IPS-18a (cell line): ENCODE data around the gene SUPT5H.

Experiments
- H3K27ac ChIP-seq: one replicate; pipeline ENCODE4 v1.5.1; 2013; ENCODE audit warnings: low read length
- H3K27me3 ChIP-seq: one replicate; pipeline ENCODE4 v1.6.1; 2013; ENCODE audit warnings: mild to moderate bottlenecking, low read length; ENCODE audit not compliant: control insufficient read depth, insufficient read depth
- H3K36me3 ChIP-seq: one replicate; pipeline ENCODE4 v1.6.1; 2013; ENCODE audit warnings: low read depth, low read length; ENCODE audit not compliant: control insufficient read depth
- H3K4me1 ChIP-seq: one replicate; pipeline ENCODE4 v1.6.1; 2013; ENCODE audit warnings: low read depth, low read length; ENCODE audit not compliant: control insufficient read depth
- H3K4me3 ChIP-seq: one replicate; pipeline ENCODE4 v1.5.1; 2013; ENCODE audit warnings: low read length
- H3K9ac ChIP-seq: one replicate; pipeline ENCODE4 v1.6.1; 2013; ENCODE audit warnings: mild to moderate bottlenecking, low read length, moderate library complexity
- H3K9me3 ChIP-seq: one replicate; pipeline ENCODE4 v1.6.1; 2013; ENCODE audit warnings: low read depth, low read length; ENCODE audit not compliant: control insufficient read depth

Gene SUPT5H

GRCh38 chr19:39405261-39405957 is 40.0 kb upstream of the SUPT5H start:
- no peak overlapping the region for H3K27ac ChIP-seq

GRCh38 chr19:39405958-39406655 is 39.3 kb upstream of the SUPT5H start:
- no peaks in the 10 kb centered on the region for H3K9me3 ChIP-seq
- peaks cover 5% of the 10 kb centered on the region for H3K27me3 ChIP-seq
- H3K27ac ChIP-seq: no peak overlapping the region
- H3K9ac ChIP-seq: peak overlapping the region; percentile 50
- no peaks in the 10 kb centered on the region for H3K36me3 ChIP-seq
- peak overlapping the region; percentile 87 for H3K4me3 ChIP-seq
- H3K4me1 ChIP-seq: peaks cover 33% of the 10 kb centered on the region

More at GRCh38 chr19:39405261-39405957, 40.0 kb upstream of the SUPT5H start:
- Histone ChIP-seq H3K4me1 (peaks cover 26% of the 10 kb centered on the region), H3K36me3 (no peaks in the 10 kb centered on the region), H3K4me3 (no peak overlapping the region), H3K27me3 (peaks cover 5% of the 10 kb centered on the region), H3K9me3 (no peaks in the 10 kb centered on the region), H3K9ac (no peak overlapping the region)

GRCh38 chr19:39406656-39407409 is 38.5 kb upstream of the SUPT5H start, which contains the start of gene ZFP36:
TSS of gene ZFP36 (plus strand) at chr19:39406847. CDS start at chr19:39406905, 58 bp downstream.
- H3K4me1 ChIP-seq: peaks cover 35% of the 10 kb centered on the region
- H3K4me3 ChIP-seq: peak within 1 kb of the TSS; percentile 87
- no peaks in the 10 kb centered on the region for H3K9me3 ChIP-seq
- peak within 1 kb of the TSS; percentile 80 for H3K9ac ChIP-seq
- peaks cover 5% of the 10 kb centered on the region for H3K27me3 ChIP-seq
- no peaks in the 10 kb centered on the region for H3K36me3 ChIP-seq
- H3K27ac ChIP-seq: no peak within 1 kb of the TSS

GRCh38 chr19:39407410-39407659 is 38.0 kb upstream of the SUPT5H start:
- H3K4me3 ChIP-seq: peak overlapping the region; percentile 87
- H3K27me3 ChIP-seq: peaks cover 5% of the 10 kb centered on the region
- peaks cover 30% of the 10 kb centered on the region for H3K4me1 ChIP-seq
- H3K27ac ChIP-seq: no peak overlapping the region
- peak overlapping the region; percentile 80 for H3K9ac ChIP-seq
- no peaks in the 10 kb centered on the region for H3K9me3 ChIP-seq
- no peaks in the 10 kb centered on the region for H3K36me3 ChIP-seq

GRCh38 chr19:39407660-39408391 is 37.6 kb upstream of the SUPT5H start:
- Histone ChIP-seq H3K36me3 (no peaks in the 10 kb centered on the region), H3K27me3 (peaks cover 5% of the 10 kb centered on the region), H3K9ac (no peak overlapping the region), H3K27ac (no peak overlapping the region), H3K4me1 (peaks cover 29% of the 10 kb centered on the region), H3K9me3 (no peaks in the 10 kb centered on the region), H3K4me3 (peak overlapping the region; percentile 87)

GRCh38 chr19:39408392-39409207 is 36.8 kb upstream of the SUPT5H start:
- H3K9ac ChIP-seq: no peak overlapping the region
- peak overlapping the region; percentile 82 for H3K4me3 ChIP-seq
- H3K36me3 ChIP-seq: no peaks in the 10 kb centered on the region
- no peaks in the 10 kb centered on the region for H3K9me3 ChIP-seq
- H3K27ac ChIP-seq: no peak overlapping the region
- H3K4me1 ChIP-seq: peaks cover 29% of the 10 kb centered on the region
- H3K27me3 ChIP-seq: peaks cover 5% of the 10 kb centered on the region

GRCh38 chr19:39409208-39410016 is 36.0 kb upstream of the SUPT5H start:
- peaks cover 25% of the 10 kb centered on the region for H3K4me1 ChIP-seq
- H3K27ac ChIP-seq: peak overlapping the region; percentile 30

GRCh38 chr19:39410017-39410830 is 35.2 kb upstream of the SUPT5H start:
- peaks cover 4% of the 10 kb centered on the region for H3K27me3 ChIP-seq
- H3K4me3 ChIP-seq: peak overlapping the region; percentile 82
- H3K36me3 ChIP-seq: no peaks in the 10 kb centered on the region
- peak overlapping the region; percentile 30 for H3K27ac ChIP-seq
- H3K9me3 ChIP-seq: no peaks in the 10 kb centered on the region
- H3K4me1 ChIP-seq: peaks cover 28% of the 10 kb centered on the region
- H3K9ac ChIP-seq: peak overlapping the region; percentile 88

More at GRCh38 chr19:39409208-39410016, 36.0 kb upstream of the SUPT5H start:
- Histone ChIP-seq H3K36me3 (no peaks in the 10 kb centered on the region), H3K27me3 (peaks cover 5% of the 10 kb centered on the region), H3K4me3 (peak overlapping the region; percentile 82), H3K9me3 (no peaks in the 10 kb centered on the region), H3K9ac (peak overlapping the region; percentile 88)

- Histone ChIP-seq H3K4me1 (peaks cover 25% of the 10 kb centered on the region), H3K36me3 (peaks cover under 1% of the 10 kb centered on the region), H3K27me3 (no peaks in the 10 kb centered on the region), H3K9ac (peak overlapping the region; percentile 88), H3K9me3 (no peaks in the 10 kb centered on the region), H3K4me3 (peak overlapping the region; percentile 82), H3K27ac (no peak overlapping the region)
Observed at GRCh38 chr19:39410831-39411080, 34.6 kb upstream of the SUPT5H start.
